Measurements from ENCODE around the gene RSPO4.

RSPO4 gene

GRCh38 chr20:1001911-1002681, at the start of gene RSPO4:
Gene RSPO4, minus strand, starts transcription at chr20:1002311. Its CDS starts 147 bp downstream, at chr20:1002164.
- ATAC-seq (ENCODE audit: insufficient read depth, low read depth) (no peak), DNase-seq (no peak)
- Histone ChIP-seq H4K20me1 (ENCODE audit: insufficient read depth, low read length) (no peaks in the 10 kb centered on the region), H2AFZ (ENCODE audit: low read depth, low read length) (no peak within 1 kb of the TSS), H3K4me1 (ENCODE audit: insufficient read depth, low read length) (no peaks in the 10 kb centered on the region), H3K27ac (ENCODE audit: low read length) (no peak within 1 kb of the TSS), H3K9ac (ENCODE audit: low read depth, low read length) (no peak within 1 kb of the TSS), H3K4me3 (ENCODE audit: low read depth in 1 of 2, low read length in 2 of 2) (no peak within 1 kb of the TSS), H3K4me2 (ENCODE audit: insufficient read depth, low read length) (no peak within 1 kb of the TSS), H3K36me3 (ENCODE audit: insufficient read depth, low read length) (no peaks in the 10 kb centered on the region), H3K9me3 (ENCODE audit: insufficient read depth, low read length, severe bottlenecking) (no peaks in the 10 kb centered on the region), H3K27me3 (ENCODE audit: insufficient read depth, low read length, poor library complexity) (no peaks in the 10 kb centered on the region), H3K79me2 (ENCODE audit: insufficient read depth, low read length) (no peaks in the 10 kb centered on the region)
- no peak for TF ChIP-seq EZH2 (IDR thresholded peaks at IDR 0.05; ENCODE audit: borderline replicate concordance, low read depth, low read length, severe bottlenecking)
- no peak for TF ChIP-seq CTCF (IDR thresholded peaks at IDR 0.05; ENCODE audit: borderline replicate concordance, extremely low read depth, low read length, poor library complexity, severe bottlenecking)

- ATAC-seq (ENCODE audit: insufficient read depth, low read depth) (no peak), DNase-seq (no peak)
- Histone ChIP-seq H3K4me2 (ENCODE audit: insufficient read depth, low read length) (no peak overlapping the region), H3K79me2 (ENCODE audit: insufficient read depth, low read length) (no peaks in the 10 kb centered on the region), H3K36me3 (ENCODE audit: insufficient read depth, low read length) (no peaks in the 10 kb centered on the region), H3K27me3 (ENCODE audit: insufficient read depth, low read length, poor library complexity) (peaks cover 4% of the 10 kb centered on the region), H3K27ac (ENCODE audit: low read length) (no peak overlapping the region), H3K9me3 (ENCODE audit: insufficient read depth, low read length, severe bottlenecking) (no peaks in the 10 kb centered on the region), H3K4me1 (ENCODE audit: insufficient read depth, low read length) (no peaks in the 10 kb centered on the region), H2AFZ (ENCODE audit: low read depth, low read length) (no peak overlapping the region), H3K9ac (ENCODE audit: low read depth, low read length) (no peak overlapping the region), H4K20me1 (ENCODE audit: insufficient read depth, low read length) (no peaks in the 10 kb centered on the region), H3K4me3 (ENCODE audit: low read depth in 1 of 2, low read length in 2 of 2) (no peak overlapping the region)
- TF ChIP-seq CTCF (IDR thresholded peaks at IDR 0.05; ENCODE audit: borderline replicate concordance, extremely low read depth, low read length, poor library complexity, severe bottlenecking) (no peak), EZH2 (IDR thresholded peaks at IDR 0.05; ENCODE audit: borderline replicate concordance, low read depth, low read length, severe bottlenecking) (no peak)
Measured at GRCh38 chr20:1050440-1050839, 48.3 kb upstream of the RSPO4 start.

- Histone ChIP-seq H3K9me3 (ENCODE audit: insufficient read depth, low read length, severe bottlenecking) (no peaks in the 10 kb centered on the region), H3K4me1 (ENCODE audit: insufficient read depth, low read length) (no peaks in the 10 kb centered on the region), H3K27me3 (ENCODE audit: insufficient read depth, low read length, poor library complexity) (peaks cover 4% of the 10 kb centered on the region), H3K4me2 (ENCODE audit: insufficient read depth, low read length) (no peak overlapping the region), H2AFZ (ENCODE audit: low read depth, low read length) (no peak overlapping the region), H4K20me1 (ENCODE audit: insufficient read depth, low read length) (no peaks in the 10 kb centered on the region), H3K9ac (ENCODE audit: low read depth, low read length) (no peak overlapping the region), H3K79me2 (ENCODE audit: insufficient read depth, low read length) (no peaks in the 10 kb centered on the region), H3K27ac (ENCODE audit: low read length) (no peak overlapping the region), H3K36me3 (ENCODE audit: insufficient read depth, low read length) (no peaks in the 10 kb centered on the region), H3K4me3 (ENCODE audit: low read depth in 1 of 2, low read length in 2 of 2) (no peak overlapping the region)
- TF ChIP-seq EZH2 (IDR thresholded peaks at IDR 0.05; ENCODE audit: borderline replicate concordance, low read depth, low read length, severe bottlenecking) (no peak), CTCF (IDR thresholded peaks at IDR 0.05; ENCODE audit: borderline replicate concordance, extremely low read depth, low read length, poor library complexity, severe bottlenecking) (no peak)
- ATAC-seq (ENCODE audit: insufficient read depth, low read depth) (no peak), DNase-seq (no peak)
Measured at GRCh38 chr20:1045860-1046418, 43.8 kb upstream of the RSPO4 start.

Data from DND-41 (cell line).